Measurements from ENCODE around the gene LCTL.
"Not testable (repeated sequence)": the region's sequence is repeated elsewhere in the genome, so short reads cannot be mapped to it uniquely, and the experiment has no call there.

LCTL gene

GRCh38 chr15:66592505-66593218, 26.9 kb upstream of the LCTL start:
- DNase-seq (ENCODE audit: extremely low read depth in 1 of 2, low read depth in 1 of 2), result no peak

GRCh38 chr15:66591322-66591862, 25.6 kb upstream of the LCTL start:
- DNase-seq (ENCODE audit: extremely low read depth in 1 of 2, low read depth in 1 of 2), result no peak

DNA sequence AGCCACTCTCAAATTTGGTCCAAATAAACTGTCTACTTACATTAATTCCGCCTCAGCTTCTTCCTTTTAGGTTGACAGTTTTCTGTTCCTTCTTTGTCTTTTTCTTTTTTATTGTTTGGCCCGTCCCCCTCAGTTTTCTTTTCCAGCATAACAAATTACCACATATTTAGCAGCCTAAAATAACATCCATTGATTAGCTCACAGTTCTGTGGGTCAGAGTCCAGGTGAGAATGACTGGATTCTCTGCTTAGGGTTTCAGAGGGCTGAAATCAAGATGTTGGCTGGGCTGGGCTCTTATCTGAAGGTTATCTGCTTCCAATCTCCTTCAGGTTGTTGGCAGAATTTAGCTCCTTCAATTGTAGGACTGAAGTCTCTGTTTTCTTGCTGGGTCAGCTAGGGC, 24.6 kb upstream of the LCTL start:
- DNase-seq (ENCODE audit: extremely low read depth in 1 of 2, low read depth in 1 of 2), result no peak

- DNase-seq (ENCODE audit: extremely low read depth in 1 of 2, low read depth in 1 of 2), result not testable (repeated sequence)
These were observed 23.6 kb upstream of the LCTL start for GRCh38 chr15:66589429-66589828.

DNA sequence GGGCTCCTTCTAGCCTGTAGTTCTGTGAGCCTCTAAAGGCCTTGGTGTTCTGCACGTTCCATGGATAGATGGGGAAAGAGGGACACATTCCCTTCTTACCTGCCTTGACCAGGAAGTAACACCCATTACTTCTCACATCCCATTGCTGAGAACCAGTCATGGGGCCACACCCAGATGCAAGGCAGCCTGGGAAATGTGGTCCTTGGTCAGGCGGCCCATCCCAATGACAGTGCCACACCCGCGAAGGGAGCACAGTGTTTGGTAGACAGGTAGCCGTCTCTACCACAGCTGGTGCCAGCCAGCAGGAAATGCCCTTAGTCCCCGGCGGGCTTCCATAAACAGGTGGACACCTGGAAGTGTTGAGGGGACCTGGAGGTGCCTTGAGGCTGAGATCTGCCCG, 23.2 kb upstream of the LCTL start:
- DNase-seq (ENCODE audit: extremely low read depth in 1 of 2, low read depth in 1 of 2), result no peak

DNA sequence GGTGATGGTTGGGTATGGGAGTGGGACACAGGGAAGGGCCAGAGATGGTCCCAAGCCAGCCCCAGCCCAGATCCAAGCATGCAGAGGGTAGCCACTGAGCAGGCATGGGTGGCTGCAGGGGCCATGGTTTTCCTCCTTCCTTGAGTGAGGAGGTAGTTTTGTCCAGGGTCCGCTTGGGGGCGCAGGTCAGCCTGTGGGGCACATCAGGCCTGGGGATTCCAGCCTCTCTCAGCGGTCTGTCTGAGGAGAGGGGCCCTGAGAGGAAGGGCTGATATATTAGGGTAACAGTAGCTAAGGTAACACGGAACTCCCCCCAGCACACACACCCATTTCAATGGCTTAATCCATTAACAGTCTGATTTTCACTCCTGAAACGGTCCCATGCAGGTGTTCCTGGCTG, 22.7 kb upstream of the LCTL start:
- no peak for DNase-seq (ENCODE audit: extremely low read depth in 1 of 2, low read depth in 1 of 2)

DNA sequence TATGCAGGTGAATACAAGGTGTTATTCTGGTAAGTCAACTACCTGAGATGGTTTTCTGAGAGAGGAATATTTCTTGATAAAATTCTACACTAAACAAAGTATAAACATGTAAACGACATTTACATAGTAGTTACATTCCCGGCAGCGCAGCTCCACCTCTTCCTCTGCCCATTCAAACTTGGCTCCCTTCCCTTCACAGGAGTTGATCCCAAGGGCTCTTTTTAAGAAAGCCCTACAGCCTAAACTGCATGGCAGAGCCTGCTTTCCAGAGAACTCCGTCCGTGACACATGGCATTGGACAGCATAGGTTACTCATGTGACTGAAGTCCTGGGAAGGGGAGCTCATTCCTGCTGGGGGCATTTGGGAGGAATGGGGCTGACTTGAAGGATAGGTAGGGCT, 22.0 kb upstream of the LCTL start:
- DNase-seq (ENCODE audit: extremely low read depth in 1 of 2, low read depth in 1 of 2), result no peak

GRCh38 chr15:66587020-66587419, 21.2 kb upstream of the LCTL start:
- DNase-seq (ENCODE audit: extremely low read depth in 1 of 2, low read depth in 1 of 2), result no peak

GRCh38 chr15:66586155-66586976, 20.6 kb upstream of the LCTL start:
- no peak for DNase-seq (ENCODE audit: extremely low read depth in 1 of 2, low read depth in 1 of 2)

- DNase-seq (ENCODE audit: extremely low read depth in 1 of 2, low read depth in 1 of 2), result no peak
These were observed 16.3 kb upstream of the LCTL start for GRCh38 chr15:66581972-66582537.

- DNase-seq (ENCODE audit: extremely low read depth in 1 of 2, low read depth in 1 of 2), result no peak
These were observed 14.8 kb upstream of the LCTL start for GRCh38 chr15:66580643-66581042.

DNA sequence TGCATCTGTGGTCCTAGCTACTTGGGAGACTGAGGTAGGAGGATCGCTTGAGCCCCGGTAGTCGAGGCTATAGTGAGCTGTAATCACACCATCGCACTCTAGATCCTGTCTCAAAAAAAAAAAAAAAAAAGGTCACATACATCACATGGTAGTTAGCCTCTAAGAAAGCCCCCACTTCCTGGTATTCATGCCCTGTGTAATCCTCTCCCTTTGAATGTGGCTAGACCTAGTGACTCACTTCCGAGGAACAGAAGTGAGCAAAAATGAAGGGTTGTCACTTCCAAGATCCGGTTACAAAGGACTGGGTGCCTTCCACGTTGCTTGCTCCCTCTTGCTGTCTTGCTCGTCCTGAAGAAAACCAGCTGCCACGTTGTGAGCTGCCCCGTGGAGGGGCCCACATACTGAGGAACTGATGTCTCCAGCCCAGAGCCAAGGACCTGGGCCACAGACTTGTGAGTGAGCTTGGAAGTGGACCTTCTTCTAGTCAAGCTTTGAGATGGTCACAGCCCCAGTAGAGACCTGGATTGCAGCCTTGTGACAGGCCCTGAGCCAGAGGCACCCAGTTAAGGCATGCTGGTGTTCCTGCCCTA, 12.6 kb upstream of the LCTL start:
- no peak for DNase-seq (ENCODE audit: extremely low read depth in 1 of 2, low read depth in 1 of 2)

GRCh38 chr15:66574596-66574950, 8.8 kb upstream of the LCTL start:
- no peak for DNase-seq (ENCODE audit: extremely low read depth in 1 of 2, low read depth in 1 of 2)

DNA sequence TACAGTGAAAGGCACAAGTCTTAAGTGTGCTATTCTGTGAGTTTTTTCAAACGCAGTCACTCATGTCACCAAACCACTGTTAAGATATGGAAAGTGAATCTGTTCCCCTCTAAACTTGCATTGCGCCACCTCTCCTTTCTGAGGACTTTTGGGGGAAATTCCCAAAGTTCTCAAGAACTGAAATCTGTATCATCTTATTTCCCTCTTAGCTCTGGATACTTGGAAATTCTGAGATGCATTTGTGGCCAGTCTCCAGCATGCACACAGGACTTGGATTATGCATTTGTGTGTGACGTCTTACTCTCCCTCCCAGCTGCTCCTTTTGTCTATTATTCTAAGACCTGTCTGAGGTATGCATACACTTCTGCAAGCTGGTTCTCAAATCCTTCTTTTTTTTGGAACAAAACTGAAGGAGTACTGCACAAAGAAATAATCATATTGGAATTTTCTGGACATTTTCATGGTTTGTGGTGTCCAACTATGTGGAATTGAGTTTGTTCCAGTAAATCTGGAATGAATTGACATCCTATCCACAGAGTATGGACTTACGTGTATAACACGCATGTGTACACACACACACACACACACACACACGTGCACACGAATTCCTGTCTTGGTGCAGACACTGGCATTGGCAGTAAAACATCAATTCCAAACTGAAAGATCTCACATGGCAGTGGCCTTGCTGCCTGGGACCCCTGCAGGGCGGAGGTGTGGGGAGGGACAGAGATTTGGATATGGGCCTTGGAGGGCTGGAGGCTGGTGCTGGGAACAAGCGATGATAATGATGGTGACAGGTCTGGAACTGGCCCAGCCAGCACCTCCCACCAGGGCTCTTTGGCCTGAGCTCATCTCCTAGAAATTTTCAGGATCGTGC, 8.2 kb upstream of the LCTL start:
- no peak for DNase-seq (ENCODE audit: extremely low read depth in 1 of 2, low read depth in 1 of 2)

DNA sequence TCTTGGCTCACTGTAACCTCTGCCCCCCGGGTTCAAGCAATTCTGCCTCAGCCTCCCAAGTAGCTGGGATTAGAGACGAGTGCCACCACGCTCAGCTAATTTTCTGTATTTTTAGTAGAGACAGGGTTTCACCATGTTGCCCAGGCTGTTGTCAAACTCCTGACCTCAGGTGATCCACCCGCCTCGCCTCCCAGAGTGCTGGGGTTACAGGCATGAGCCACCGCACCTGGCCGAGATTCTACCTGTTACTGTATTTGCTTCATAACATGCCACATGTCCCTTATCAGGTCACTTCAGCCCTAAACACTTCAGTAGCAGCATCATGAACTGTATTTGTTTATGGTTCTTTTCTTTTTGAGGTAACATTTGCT, 7.5 kb upstream of the LCTL start:
- DNase-seq (ENCODE audit: extremely low read depth in 1 of 2, low read depth in 1 of 2), result no peak

GRCh38 chr15:66572146-66572545, 6.3 kb upstream of the LCTL start:
- DNase-seq (ENCODE audit: extremely low read depth in 1 of 2, low read depth in 1 of 2), result no peak

GRCh38 chr15:66570842-66571478, 5.2 kb upstream of the LCTL start:
- DNase-seq (ENCODE audit: extremely low read depth in 1 of 2, low read depth in 1 of 2), result no peak

GRCh38 chr15:66570327-66570726, 4.5 kb upstream of the LCTL start:
- DNase-seq (ENCODE audit: extremely low read depth in 1 of 2, low read depth in 1 of 2), result no peak

GRCh38 chr15:66569461-66570137, 3.8 kb upstream of the LCTL start:
- DNase-seq (ENCODE audit: extremely low read depth in 1 of 2, low read depth in 1 of 2), result no peak

GRCh38 chr15:66567897-66568296, 2.1 kb upstream of the LCTL start:
- no peak for DNase-seq (ENCODE audit: extremely low read depth in 1 of 2, low read depth in 1 of 2)

Data from activated CD8-positive, alpha-beta memory T cell treated with anti-CD3 and anti-CD28 coated beads for 1 hour (primary cell).